ENCODE data around the gene GGPS1.
A peak's percentile ranks its signal among the peaks of the same experiment; 100 is the strongest.

DNA sequence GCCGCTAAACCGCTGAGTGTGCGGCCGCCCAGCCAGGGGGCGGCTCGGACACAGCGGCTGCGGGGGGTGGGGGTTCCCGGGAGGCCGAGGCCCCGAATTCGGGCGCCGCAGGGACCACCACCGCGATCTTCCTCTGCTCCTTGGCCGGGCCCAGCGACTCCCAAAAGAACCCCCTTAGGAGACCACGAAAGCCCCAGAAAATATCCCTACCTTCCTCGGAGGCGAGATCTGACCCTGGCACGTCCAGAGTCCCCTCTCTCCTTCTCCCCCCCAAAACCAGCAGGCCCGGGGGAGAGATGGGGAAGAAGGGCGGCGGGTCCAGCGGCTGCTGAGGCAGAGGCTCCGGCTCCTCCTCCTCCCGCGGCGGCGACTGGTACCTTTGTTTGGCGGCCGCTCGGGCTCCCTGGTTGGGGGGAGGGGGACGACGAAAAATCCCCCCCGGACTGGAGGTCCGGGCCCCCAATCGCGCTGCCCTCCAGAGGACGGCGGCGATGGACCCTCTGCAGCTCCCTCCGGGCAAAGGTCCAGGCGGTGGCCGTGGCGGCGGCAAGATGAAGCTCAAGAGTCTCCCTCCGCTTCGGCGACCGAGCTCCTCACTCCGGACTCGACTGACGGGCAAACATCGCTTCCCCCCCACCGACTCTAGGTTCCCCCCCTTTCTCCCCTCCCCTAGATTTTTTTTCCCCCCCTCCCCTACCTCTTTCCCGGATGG is 655 bp upstream of the GGPS1 start, which contains the start of gene ARID4B:
- TF ChIP-seq POLR2A (IDR thresholded peaks at IDR 0.05; ENCODE audit: low read depth, low read length) (peak; percentile 53), POLR2AphosphoS5 (IDR thresholded peaks at IDR 0.05; ENCODE audit: low read depth, low read length) (no peak; the same call in 1 of the 2 replicates)
